CD4-positive, alpha-beta memory T cell (primary cell): ENCODE results near the gene CORIN. TPM values are rescaled to one million over a fixed set of nuclear protein-coding genes. Genes with fewer than 3 reads are reported as not detected.

Source experiments
- CTCF ChIA-PET: fragments of 350-600 bp; sonication (Branson Sonifier 250); formaldehyde crosslinking; loops from one replicate; lab custom pipeline; 2021; ENCODE audit warnings: inconsistent platforms; ENCODE audit not compliant: partially characterized antibody; lab: Charles Lee
- POLR2A ChIA-PET: fragments of 350-600 bp; sonication (Branson Sonifier 250); formaldehyde crosslinking; loops from one replicate; lab custom pipeline; 2021; ENCODE audit not compliant: partially characterized antibody; lab: Charles Lee
- DNase-seq, 5 donors: peaks; one replicate each; pipeline versions ENCODE4 v3.0.0 to v3.0.0-alpha.2; 2020 to 2022; ENCODE audit warnings: mixed read lengths in 1 of 5
- H3K27ac ChIP-seq: one replicate; pipeline ENCODE4 v1.7.0; 2013; ENCODE audit warnings: low read depth, low read length
- H3K27me3 ChIP-seq: 2 replicates; pipeline ENCODE4 v1.7.0; 2013; ENCODE audit warnings: mild to moderate bottlenecking, low read length, moderate library complexity; ENCODE audit not compliant: insufficient read depth
- H3K36me3 ChIP-seq: 2 replicates; pipeline ENCODE4 v1.7.0; 2013; ENCODE audit warnings: mild to moderate bottlenecking, low read length, moderate library complexity; ENCODE audit not compliant: insufficient read depth
- H3K4me1 ChIP-seq: 2 replicates; pipeline ENCODE4 v1.7.0; 2013; ENCODE audit warnings: mild to moderate bottlenecking, low read length, moderate library complexity; ENCODE audit not compliant: insufficient read depth
- H3K4me3 ChIP-seq, 2 donors: one replicate each; pipeline ENCODE4 v1.7.0; 2013; ENCODE audit warnings: low read length in 2 of 2, mild to moderate bottlenecking in 1 of 2
- H3K9me3 ChIP-seq, 2 donors: one replicate each; pipeline ENCODE4 v1.7.0; 2013; ENCODE audit warnings: low read length in 2 of 2, control low read depth in 1 of 2; ENCODE audit not compliant: control insufficient read depth in 1 of 2
- H3K27ac Mint-ChIP-seq, 7 donors: one replicate each; pipeline ENCODE4 v1.8.0; 2020 to 2021; ENCODE audit warnings: mixed read lengths in 7 of 7, mild to moderate bottlenecking in 6 of 7, inconsistent platforms in 3 of 7, moderate library complexity in 3 of 7
- H3K27me3 Mint-ChIP-seq, 2 donors: one replicate each; pipeline ENCODE4 v1.8.0; 2020 to 2021; ENCODE audit warnings: mixed read lengths in 2 of 2
- H3K36me3 Mint-ChIP-seq, 2 donors: one replicate each; pipeline ENCODE4 v1.8.0; 2020 to 2021; ENCODE audit warnings: mixed read lengths in 2 of 2, inconsistent platforms in 1 of 2, mild to moderate bottlenecking in 1 of 2
- H3K4me1 Mint-ChIP-seq, 4 donors: one replicate each; pipeline ENCODE4 v1.8.0; 2020 to 2021; ENCODE audit warnings: mixed read lengths in 4 of 4, mild to moderate bottlenecking in 1 of 4
- H3K4me3 Mint-ChIP-seq, 8 donors: one replicate each; pipeline ENCODE4 v1.8.0; 2020 to 2021; ENCODE audit warnings: mixed read lengths in 8 of 8, mild to moderate bottlenecking in 7 of 8, moderate library complexity in 6 of 8, inconsistent platforms in 3 of 8
- H3K9me3 Mint-ChIP-seq, 8 donors: one replicate each; pipeline ENCODE4 v1.8.0; 2020 to 2021; ENCODE audit warnings: mixed read lengths in 8 of 8, mild to moderate bottlenecking in 5 of 8, inconsistent platforms in 3 of 8, moderate library complexity in 1 of 8
- intact Hi-C: fragments of 100-400 bp; cut with micrococcal nuclease; formaldehyde crosslinking; loops from one replicate; pipeline ENCODE4 v1.15.1; 2023
- polyA plus RNA-seq, 2 donors: library from polyadenylated mRNA; unstranded; fragments of 300-500 nt; fragmentation: Illumina TruSeq; gene quantifications; one replicate each; pipeline ENCODE4 v1.2.3, GENCODE V29; 2021
- total RNA-seq, 2 experiments: library from RNA; stranded (reverse); gene quantifications; one replicate each; pipeline ENCODE4 v1.2.3, GENCODE V29; 2021

CORIN gene
- total and polyA plus RNA-seq, 4 experiments from 2014 or later, result 0.30 to 1.1 (median 0.36) TPM; not detected in 1

GRCh38 chr4:47686294-47686872 is 151.5 kb downstream of the CORIN start:
- intact Hi-C loops, result loop anchor here (1.0 kb wide), 2 partner anchors 153 to 247 kb away; no protein-coding TSS in a partner anchor
- ChIA-PET CTCF (interaction anchor here (5.1 to 5.5 kb wide), 2 partner anchors 152 to 247 kb away, joined by 53 to 56 read pairs; partner anchors contain the start of gene CORIN), POLR2A (interaction anchor here (0.7 kb wide), 1 partner anchor 151 kb away, joined by 3 read pairs; no protein-coding TSS in a partner anchor)
- Mint-ChIP-seq H3K27ac (no peak overlapping the region), H3K36me3 (no peaks in the 10 kb centered on the region), H3K9me3 (no peaks in the 10 kb centered on the region), H3K4me3 (no peak overlapping the region), H3K27me3 (peaks cover 4% of the 10 kb centered on the region in 2 donors), H3K4me1 (peaks cover 0 to 3% (median 0%) of the 10 kb centered on the region in 4 donors)
- no peaks in the 10 kb centered on the region for H3K9me3 ChIP-seq
- H3K36me3 ChIP-seq, result no peaks in the 10 kb centered on the region
- no peaks in the 10 kb centered on the region for H3K27me3 ChIP-seq
- no peaks in the 10 kb centered on the region for H3K4me1 ChIP-seq
- peak; percentile 53 to 64 (median 61) for DNase-seq
- no peak overlapping the region for H3K27ac ChIP-seq
- no peak overlapping the region for H3K4me3 ChIP-seq

GRCh38 chr4:47675806-47676205 is 162.1 kb downstream of the CORIN start:
- Histone ChIP-seq H3K4me1 (no peaks in the 10 kb centered on the region), H3K27me3 (no peaks in the 10 kb centered on the region), H3K9me3 (no peaks in the 10 kb centered on the region), H3K27ac (no peak overlapping the region), H3K36me3 (no peaks in the 10 kb centered on the region), H3K4me3 (no peak overlapping the region)
- ChIA-PET POLR2A (no interaction called here), CTCF (interaction anchor here (0.9 to 1.6 kb wide), 3 partner anchors 18 to 256 kb away, joined by 3 to 4 read pairs (median 4); no protein-coding TSS in a partner anchor)
- intact Hi-C loops, result no loop called here
- H3K36me3 Mint-ChIP-seq, result no peaks in the 10 kb centered on the region
- no peaks in the 10 kb centered on the region for H3K4me1 Mint-ChIP-seq
- no peak overlapping the region for H3K27ac Mint-ChIP-seq
- no peak for DNase-seq
- H3K9me3 Mint-ChIP-seq, result no peaks in the 10 kb centered on the region
- H3K27me3 Mint-ChIP-seq, result peaks cover 0 to 2% of the 10 kb centered on the region in 2 donors
- H3K4me3 Mint-ChIP-seq, result peak overlapping the region in 1 of 8 donors; percentile 33

GRCh38 chr4:47674144-47674543 is 163.7 kb downstream of the CORIN start:
- H3K4me3 ChIP-seq, result no peak overlapping the region
- no peaks in the 10 kb centered on the region for H3K4me1 ChIP-seq
- intact Hi-C loops, result no loop called here
- H3K27me3 ChIP-seq, result no peaks in the 10 kb centered on the region
- Mint-ChIP-seq H3K27me3 (peaks cover 0 to 8% of the 10 kb centered on the region in 2 donors), H3K4me1 (no peaks in the 10 kb centered on the region), H3K27ac (no peak overlapping the region), H3K4me3 (no peak overlapping the region), H3K36me3 (no peaks in the 10 kb centered on the region), H3K9me3 (no peaks in the 10 kb centered on the region)
- no peak overlapping the region for H3K27ac ChIP-seq
- CTCF ChIA-PET, result interaction anchor here (1.1 kb wide), 1 partner anchor 165 kb away, joined by 4 read pairs; no protein-coding TSS in a partner anchor
- POLR2A ChIA-PET, result interaction anchor here (1.2 kb wide), 1 partner anchor 240 kb away, joined by 4 read pairs; the partner anchor contains the start of gene NFXL1
- no peaks in the 10 kb centered on the region for H3K9me3 ChIP-seq
- no peak for DNase-seq
- H3K36me3 ChIP-seq, result no peaks in the 10 kb centered on the region

GRCh38 chr4:47672696-47673095 is 165.2 kb downstream of the CORIN start:
- peaks cover 2 to 10% of the 10 kb centered on the region in 2 donors for H3K27me3 Mint-ChIP-seq

GRCh38 chr4:47669946-47670345 is 167.9 kb downstream of the CORIN start:
- Histone ChIP-seq H3K9me3 (no peaks in the 10 kb centered on the region), H3K27ac (no peak overlapping the region), H3K27me3 (no peaks in the 10 kb centered on the region), H3K4me3 (no peak overlapping the region), H3K4me1 (no peaks in the 10 kb centered on the region), H3K36me3 (no peaks in the 10 kb centered on the region)
- Mint-ChIP-seq H3K4me1 (peaks cover 0 to 2% (median 1%) of the 10 kb centered on the region in 4 donors), H3K27me3 (peaks cover 7 to 18% of the 10 kb centered on the region in 2 donors), H3K27ac (no peak overlapping the region), H3K36me3 (no peaks in the 10 kb centered on the region), H3K9me3 (no peaks in the 10 kb centered on the region), H3K4me3 (no peak overlapping the region)
- CTCF ChIA-PET, result interaction anchor here (1.3 to 5.0 kb wide), 7 partner anchors 9 to 263 kb away, joined by 3 to 60 read pairs (median 12); partner anchors contain the start of gene CORIN
- intact Hi-C loops, result loop anchor here (1.0 to 5.0 kb wide), 2 partner anchors 263 to 417 kb away; no protein-coding TSS in a partner anchor
- POLR2A ChIA-PET, result no interaction called here
- no peak for DNase-seq

More at GRCh38 chr4:47672696-47673095, 165.2 kb downstream of the CORIN start:
- Mint-ChIP-seq H3K4me1 (peaks cover 0 to 2% (median 1%) of the 10 kb centered on the region in 4 donors), H3K36me3 (no peaks in the 10 kb centered on the region), H3K9me3 (no peaks in the 10 kb centered on the region), H3K27ac (no peak overlapping the region), H3K4me3 (no peak overlapping the region)
- Histone ChIP-seq H3K9me3 (no peaks in the 10 kb centered on the region), H3K27ac (no peak overlapping the region), H3K4me3 (no peak overlapping the region), H3K4me1 (no peaks in the 10 kb centered on the region), H3K36me3 (no peaks in the 10 kb centered on the region), H3K27me3 (no peaks in the 10 kb centered on the region)
- POLR2A ChIA-PET, result no interaction called here
- no peak for DNase-seq
- intact Hi-C loops, result no loop called here
- CTCF ChIA-PET, result interaction anchor here (0.7 to 1.8 kb wide), 3 partner anchors 10 to 267 kb away, joined by 3 to 7 read pairs (median 3); no protein-coding TSS in a partner anchor

GRCh38 chr4:47668810-47669408 is 169.0 kb downstream of the CORIN start:
- Mint-ChIP-seq H3K4me1 (peaks cover 0 to 2% (median 1%) of the 10 kb centered on the region in 4 donors), H3K27ac (no peak overlapping the region), H3K4me3 (no peak overlapping the region), H3K36me3 (no peaks in the 10 kb centered on the region), H3K27me3 (peaks cover 7 to 18% of the 10 kb centered on the region in 2 donors), H3K9me3 (no peaks in the 10 kb centered on the region)
- Histone ChIP-seq H3K27ac (no peak overlapping the region), H3K9me3 (no peaks in the 10 kb centered on the region), H3K27me3 (no peaks in the 10 kb centered on the region), H3K4me3 (no peak overlapping the region), H3K36me3 (no peaks in the 10 kb centered on the region), H3K4me1 (no peaks in the 10 kb centered on the region)
- CTCF ChIA-PET, result interaction anchor here (0.6 to 5.0 kb wide), 13 partner anchors 8 to 427 kb away, joined by 3 to 60 read pairs (median 4); partner anchors contain the start of gene CORIN
- peak in 4 of 5 donors; percentile 24 to 33 (median 28) for DNase-seq
- intact Hi-C loops, result loop anchor here (1.0 to 5.0 kb wide), 3 partner anchors 167 to 418 kb away; no protein-coding TSS in a partner anchor
- POLR2A ChIA-PET, result interaction anchor here (1.2 to 1.4 kb wide), 2 partner anchors 205 to 265 kb away, joined by 3 to 5 read pairs; partner anchors contain the start of gene COMMD8
